GF-D8 (cell line): ENCODE results near the gene GNE.
"Not testable (repeated sequence)": the region's sequence is repeated elsewhere in the genome, so short reads cannot be mapped to it uniquely, and the experiment has no call there.

Source experiments
- DNase-seq: peaks from one replicate; lab custom pipeline; 2025; lab: John Stamatoyannopoulos, UW

GNE gene

GRCh38 chr9:36208521-36209253 lies 49.6 kb downstream of the GNE start:
- DNase-seq = no peak

DNA sequence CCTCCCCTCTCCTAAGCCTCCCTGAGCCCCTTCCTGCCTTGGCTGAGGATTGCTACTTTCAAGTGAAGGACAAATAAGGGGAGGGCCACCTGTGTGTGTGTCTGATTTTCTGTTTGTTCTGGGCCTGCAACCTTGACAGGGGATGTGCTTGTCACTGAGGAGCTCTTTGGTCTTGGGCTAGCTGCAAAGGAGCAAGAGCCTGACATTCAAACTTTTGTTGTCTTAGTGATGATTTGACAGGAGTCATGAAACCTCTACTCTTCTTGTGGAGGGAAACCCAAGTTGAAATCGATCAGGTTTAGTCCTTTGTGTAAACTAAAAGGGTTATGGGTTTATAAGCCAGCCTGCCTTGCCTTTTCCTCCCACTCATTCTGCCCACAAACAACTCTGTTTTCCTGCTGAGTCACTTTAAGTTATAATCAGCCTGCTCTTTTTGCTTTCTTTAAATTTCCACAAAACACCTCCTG lies 50.7 kb downstream of the GNE start:
- no peak for DNase-seq

GRCh38 chr9:36207016-36207415 lies 51.2 kb downstream of the GNE start:
- DNase-seq = no peak

- DNase-seq = no peak
Observed at GRCh38 chr9:36204906-36205547, 53.2 kb downstream of the GNE start.

- no peak for DNase-seq
Observed at GRCh38 chr9:36194326-36195000, 63.8 kb downstream of the GNE start.

DNA sequence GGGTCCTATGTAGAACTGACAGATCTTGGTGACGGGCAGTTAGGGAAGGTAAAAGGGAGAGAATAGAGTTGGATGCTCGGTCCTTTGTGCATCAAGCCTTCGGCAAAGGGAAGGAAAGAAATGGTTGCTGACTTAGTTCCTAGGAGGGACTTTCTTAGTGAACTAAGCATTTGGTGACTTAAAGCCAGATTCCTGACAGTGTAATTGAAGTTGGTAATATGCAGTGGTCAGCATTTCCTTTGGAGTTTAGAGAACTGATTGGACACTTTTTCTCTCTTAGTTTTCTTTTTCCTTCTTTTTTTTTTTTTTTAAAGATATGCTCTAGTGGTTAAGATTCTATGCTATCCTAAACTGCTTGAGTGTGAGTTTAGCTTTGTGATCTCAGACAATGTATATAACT lies 65.2 kb downstream of the GNE start:
- no peak for DNase-seq

GRCh38 chr9:36192196-36192595 lies 66.1 kb downstream of the GNE start:
- DNase-seq = no peak

GRCh38 chr9:36191686-36192085 lies 66.6 kb downstream of the GNE start:
- no peak for DNase-seq

- no peak for DNase-seq
Observed at GRCh38 chr9:36191290-36191645, 67.0 kb downstream of the GNE start.

DNA sequence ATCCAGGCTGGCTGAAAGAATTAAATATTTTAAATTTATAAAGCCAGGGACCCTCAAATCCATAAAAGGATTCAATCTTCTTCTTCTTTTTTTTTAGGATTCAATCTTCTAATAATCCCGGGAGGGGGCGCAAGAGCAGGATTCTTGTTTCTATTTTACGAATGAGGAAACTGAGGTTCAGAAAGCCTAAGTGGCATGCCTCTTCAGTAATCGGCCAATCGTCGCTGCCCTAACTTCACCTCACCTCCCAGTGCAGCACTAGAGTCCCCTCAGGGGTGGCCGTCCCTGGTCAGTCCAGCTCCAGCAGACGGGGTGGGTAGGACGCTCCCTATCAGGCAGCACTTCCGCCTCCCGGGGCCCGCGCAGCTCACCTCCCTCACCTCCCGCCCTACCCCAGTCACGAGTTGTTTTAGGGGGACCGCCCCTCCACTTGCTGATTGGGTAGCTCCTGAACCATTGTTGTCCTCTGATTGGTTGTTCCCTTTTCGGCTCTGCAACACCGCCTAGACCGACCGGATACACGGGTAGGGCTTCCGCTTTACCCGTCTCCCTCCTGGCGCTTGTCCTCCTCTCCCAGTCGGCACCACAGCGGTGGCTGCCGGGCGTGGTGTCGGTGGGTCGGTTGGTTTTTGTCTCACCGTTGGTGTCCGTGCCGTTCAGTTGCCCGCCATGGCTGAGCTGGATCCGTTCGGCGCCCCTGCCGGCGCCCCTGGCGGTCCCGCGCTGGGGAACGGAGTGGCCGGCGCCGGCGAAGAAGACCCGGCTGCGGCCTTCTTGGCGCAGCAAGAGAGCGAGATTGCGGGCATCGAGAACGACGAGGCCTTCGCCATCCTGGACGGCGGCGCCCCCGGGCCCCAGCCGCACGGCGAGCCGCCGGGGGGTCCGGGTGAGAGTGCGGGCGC lies 67.6 kb downstream of the GNE start, which contains the start of gene CLTA:
CLTA (plus strand) TSS at position 534 of the 902 bp plus-strand sequence; CDS start at position 670, 136 bp downstream.
- peak; percentile 97 for DNase-seq

DNA sequence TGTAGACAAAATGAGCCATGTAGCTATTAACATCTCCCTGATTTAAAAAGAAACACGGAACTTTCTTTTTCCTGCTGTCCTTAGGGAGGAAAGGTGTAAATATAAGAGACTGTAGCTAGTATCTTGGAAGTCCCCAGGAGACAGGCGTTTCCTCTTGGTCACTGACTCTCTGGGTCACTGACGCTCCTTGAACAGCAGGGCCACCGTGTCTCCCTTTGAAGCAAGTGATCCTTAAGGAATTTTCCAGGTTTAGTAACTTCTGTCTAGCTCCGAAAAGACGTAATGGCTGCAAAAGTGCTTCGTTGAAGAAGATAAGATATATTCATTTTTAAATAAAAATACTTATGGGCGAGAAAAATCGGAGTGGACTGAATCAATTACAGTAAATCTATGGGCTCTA lies 68.3 kb downstream of the GNE start:
- DNase-seq = no peak

GRCh38 chr9:36188212-36188611 lies 70.0 kb downstream of the GNE start:
- no peak for DNase-seq

GRCh38 chr9:36187414-36187813 lies 70.8 kb downstream of the GNE start:
- no peak for DNase-seq

DNA sequence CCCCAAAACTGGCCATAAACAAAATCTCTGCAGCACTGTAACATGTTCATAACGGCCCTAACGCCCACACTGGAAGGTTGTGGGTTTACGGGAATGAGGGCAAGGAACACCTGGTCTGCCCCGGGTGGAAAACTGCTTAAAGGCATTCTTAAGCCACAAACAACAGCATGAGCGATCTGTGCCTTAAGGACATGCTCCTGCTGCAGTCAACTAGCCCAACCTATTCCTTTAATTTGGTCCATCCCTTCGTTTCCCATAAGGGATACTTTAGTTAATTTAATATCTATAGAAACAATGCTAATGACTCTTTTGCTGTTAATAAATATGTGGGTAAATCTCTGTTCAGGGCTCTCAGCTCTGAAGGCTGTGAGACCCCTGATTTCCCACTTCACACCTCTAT lies 78.0 kb downstream of the GNE start:
- not testable (repeated sequence) for DNase-seq

DNA sequence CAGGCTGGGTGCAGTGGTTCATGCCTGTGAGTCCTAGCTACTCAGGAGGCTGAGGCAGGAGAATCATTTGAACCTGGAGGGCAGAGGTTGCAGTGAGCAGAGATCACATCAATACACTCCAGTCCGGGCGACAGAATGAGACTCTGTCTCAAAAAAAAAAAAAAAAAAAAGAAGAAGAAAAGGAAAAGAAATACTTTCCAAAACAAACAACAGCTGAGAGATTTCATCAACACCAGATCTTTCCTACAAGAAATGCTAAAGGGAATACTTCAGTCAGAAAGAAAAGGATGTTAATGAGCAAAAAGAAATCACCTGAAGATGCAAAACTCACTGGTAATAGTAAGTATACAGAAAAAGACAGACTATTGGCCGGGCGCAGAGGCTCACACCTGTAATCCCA lies 80.7 kb downstream of the GNE start:
- DNase-seq = no peak

GRCh38 chr9:36176496-36176895 lies 81.8 kb downstream of the GNE start:
- DNase-seq = not testable (repeated sequence)

GRCh38 chr9:36175209-36175608 lies 83.0 kb downstream of the GNE start:
- not testable (repeated sequence) for DNase-seq

- no peak for DNase-seq
Observed at GRCh38 chr9:36174731-36175130, 83.5 kb downstream of the GNE start.

- no peak for DNase-seq
Observed at GRCh38 chr9:36174271-36174670, 84.0 kb downstream of the GNE start.

DNA sequence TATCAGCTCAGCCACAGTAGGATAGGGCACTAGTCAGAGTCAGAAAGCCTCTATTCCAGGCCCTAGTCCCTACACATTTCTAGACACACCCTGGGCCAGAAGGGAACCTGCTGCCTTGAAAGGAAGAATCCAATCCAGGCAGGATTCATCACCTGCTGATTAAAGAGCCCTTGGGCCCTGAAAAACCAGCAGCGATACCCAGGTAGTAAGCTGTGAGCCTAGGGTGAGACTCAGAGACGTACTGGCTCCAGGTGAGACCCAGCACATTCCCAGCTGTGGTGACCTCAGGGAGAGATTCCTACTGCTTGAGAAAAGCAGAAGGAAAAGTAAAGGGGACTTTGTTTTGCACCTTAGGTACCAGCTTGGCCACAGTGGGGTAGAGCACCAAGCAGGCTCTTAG lies 84.4 kb downstream of the GNE start:
- DNase-seq = no peak

DNA sequence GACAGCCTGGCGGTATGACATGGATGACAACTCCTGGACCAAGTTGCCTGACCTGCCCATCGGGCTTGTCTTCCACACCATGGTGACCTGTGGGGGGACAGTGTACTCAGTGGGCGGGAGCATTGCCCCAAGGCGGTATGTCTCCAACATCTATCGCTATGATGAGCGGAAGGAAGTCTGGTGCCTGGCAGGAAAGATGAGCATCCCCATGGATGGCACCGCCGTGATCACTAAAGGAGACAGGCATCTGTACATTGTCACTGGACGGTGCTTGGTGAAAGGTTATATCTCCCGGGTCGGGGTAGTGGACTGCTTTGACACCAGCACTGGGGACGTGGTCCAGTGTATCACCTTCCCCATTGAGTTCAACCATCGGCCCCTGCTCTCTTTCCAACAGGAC lies 87.7 kb downstream of the GNE start:
- no peak for DNase-seq

DNA sequence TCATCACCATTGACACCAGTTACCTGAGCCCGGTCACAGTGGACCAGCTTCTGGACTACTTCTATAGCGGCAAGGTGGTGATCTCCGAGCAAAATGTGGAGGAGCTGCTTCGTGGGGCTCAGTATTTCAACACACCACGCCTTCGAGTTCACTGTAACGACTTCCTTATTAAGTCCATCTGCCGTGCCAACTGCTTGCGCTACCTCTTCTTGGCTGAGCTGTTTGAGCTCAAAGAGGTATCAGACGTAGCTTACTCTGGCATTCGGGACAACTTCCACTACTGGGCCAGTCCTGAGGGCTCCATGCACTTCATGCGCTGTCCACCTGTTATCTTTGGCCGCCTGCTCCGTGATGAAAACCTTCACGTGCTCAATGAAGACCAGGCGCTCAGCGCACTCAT lies 88.5 kb downstream of the GNE start:
- no peak for DNase-seq
